GM19240 (cell line): ENCODE measurements around the gene MS4A12.
"Not testable (repeated sequence)": the region's sequence is repeated elsewhere in the genome, so short reads cannot be mapped to it uniquely, and the experiment has no call there.

Experiments
- DNase-seq: peaks from one replicate; pipeline ENCODE4 v3.0.0; 2011; ENCODE audit warnings: low spot score; ENCODE audit not compliant: insufficient read length

Gene MS4A12

DNA sequence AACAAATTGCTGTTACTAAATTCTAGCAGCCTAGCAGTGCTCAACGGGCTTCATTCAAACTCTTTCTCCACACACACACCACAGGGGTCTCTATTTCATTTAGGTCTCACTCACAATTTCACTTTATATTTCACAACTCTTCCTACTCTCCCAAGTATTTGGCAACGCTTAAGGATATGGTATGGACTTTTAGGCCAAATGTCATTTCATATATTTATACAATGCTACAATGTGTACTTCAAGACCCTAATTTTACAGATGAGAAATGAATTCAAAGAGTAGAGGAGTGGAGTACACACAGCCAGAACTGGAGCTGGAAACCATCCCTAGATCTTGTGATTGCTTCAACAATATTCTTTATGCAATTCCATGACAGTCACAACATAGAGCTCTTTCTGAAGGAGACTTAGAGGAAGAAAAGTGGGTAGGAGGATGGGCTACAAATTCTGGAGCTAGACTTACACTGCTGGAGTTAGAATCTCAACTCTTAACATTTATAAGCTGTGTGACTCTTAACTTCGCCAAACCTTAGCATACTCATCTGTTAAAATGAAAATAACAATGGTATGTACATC lies 20.2 kb downstream of the MS4A12 start:
- no peak for DNase-seq

DNA sequence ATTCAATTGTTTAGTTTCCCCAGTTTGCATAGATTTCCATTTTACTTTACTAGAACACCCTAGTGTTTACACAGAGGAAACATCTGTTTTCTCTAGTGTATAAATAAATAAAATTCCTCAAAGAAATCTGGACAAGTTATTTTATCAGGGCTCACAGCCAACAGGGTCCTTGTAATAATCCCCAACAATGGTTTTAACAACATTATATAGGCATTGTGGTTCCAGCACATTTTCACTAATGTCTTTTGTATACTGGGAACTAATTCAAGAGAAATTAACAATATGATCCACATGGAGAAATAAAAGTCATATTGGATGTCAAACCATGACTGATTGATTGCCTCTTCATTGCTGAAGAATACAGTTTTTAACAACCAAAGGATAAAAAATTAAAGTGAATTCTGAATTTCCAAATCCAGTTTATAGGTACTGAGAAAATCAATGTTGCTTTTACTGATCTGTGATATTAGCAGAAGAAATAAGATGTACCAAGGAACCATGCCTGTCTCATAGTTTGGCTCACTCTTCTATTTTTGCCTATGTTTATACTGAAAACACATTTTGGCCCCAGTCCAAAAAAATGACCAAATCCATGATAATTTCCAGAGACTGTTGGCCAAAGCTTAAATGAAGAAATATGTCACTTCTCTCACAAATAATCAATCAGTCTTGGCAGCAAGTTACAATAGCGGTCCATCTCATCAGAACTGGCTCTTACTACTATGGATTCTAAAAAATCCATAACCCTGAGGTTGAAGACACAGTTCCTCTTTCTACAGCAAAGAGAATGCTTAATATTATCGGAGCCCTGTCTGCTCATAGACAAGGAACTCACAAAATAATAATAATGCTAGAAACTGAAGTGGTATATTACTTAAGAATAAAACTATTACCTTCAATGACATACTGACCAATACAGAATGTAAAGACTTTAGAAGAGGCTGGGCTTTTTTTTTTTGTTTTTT lies 21.2 kb downstream of the MS4A12 start:
- DNase-seq = no peak

DNA sequence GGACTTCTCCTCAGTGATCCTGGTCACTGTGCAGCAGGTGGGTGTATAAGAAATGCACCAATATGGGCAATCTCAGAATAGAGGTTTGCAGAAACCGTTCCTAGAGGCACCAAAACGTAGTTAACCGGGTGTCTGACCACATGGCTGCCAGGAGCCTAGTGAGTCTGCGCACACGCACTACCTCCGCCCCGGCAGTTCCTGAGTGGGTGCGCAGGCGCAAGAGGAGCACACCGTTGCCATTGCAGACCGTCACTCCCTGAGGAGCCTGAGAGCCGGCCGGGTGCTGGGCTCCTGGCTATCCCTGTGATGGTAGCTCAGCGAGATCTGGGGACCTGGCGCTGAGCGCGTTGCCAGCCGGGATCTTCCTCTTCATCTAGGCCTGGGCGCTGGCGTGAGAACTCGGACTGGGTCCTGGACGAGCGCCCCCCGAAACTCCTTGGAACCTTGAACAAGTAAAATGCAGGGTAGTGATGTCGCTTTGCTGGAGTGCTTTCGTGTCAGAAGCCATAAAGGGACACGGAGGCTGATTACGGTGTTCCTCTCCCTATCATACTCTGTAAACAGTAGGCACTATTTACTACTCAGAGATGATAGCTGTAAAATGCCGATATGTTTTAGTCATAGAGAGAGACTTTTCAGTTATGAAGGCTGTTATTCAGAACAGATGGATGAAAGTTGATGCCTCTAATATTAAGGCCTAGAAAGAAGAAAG lies 22.7 kb downstream of the MS4A12 start, which contains the start of gene MS4A13:
MS4A13 (plus strand) TSS at position 249 of the 712 bp plus-strand sequence. CDS start 2,692 bp downstream, outside the sequence.
- DNase-seq = no peak

DNA sequence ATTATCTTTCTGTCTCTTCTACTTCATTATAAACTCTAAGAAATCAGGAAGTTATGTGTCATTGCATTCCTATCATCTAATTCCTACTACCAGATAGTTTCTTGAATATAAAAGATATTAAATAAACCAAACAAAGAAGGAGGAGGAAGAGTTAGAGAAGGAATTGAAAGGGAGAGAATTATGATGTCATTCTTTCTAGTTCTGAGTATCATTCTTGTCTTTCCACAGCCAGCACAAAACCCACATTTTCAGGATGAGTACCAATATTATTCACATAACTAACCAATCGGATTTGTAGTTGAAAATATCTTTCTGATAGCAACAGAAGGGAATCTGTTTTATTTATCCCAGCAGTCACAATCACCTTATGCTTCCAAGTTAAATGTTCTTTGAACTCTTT lies 35.9 kb downstream of the MS4A12 start:
- no peak for DNase-seq

DNA sequence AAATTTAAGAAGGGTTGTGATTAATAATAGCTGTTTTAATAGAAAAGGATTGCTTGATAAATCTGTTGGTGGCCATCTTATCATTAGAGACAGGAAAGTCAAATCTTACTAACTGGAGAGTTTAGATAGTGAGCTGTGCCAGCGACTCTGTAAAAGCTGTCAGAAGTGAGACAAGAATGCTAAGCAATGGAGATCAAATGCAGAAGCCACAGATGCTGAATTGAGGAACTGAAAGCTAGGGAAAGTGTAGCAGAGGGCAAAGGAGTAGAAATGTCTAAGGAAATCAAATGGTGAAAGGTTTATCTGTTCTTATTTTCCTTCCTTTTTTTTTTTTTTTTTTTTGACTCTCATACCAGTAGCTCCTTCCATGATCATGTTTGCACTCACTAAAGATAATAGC lies 36.4 kb downstream of the MS4A12 start:
- no peak for DNase-seq

DNA sequence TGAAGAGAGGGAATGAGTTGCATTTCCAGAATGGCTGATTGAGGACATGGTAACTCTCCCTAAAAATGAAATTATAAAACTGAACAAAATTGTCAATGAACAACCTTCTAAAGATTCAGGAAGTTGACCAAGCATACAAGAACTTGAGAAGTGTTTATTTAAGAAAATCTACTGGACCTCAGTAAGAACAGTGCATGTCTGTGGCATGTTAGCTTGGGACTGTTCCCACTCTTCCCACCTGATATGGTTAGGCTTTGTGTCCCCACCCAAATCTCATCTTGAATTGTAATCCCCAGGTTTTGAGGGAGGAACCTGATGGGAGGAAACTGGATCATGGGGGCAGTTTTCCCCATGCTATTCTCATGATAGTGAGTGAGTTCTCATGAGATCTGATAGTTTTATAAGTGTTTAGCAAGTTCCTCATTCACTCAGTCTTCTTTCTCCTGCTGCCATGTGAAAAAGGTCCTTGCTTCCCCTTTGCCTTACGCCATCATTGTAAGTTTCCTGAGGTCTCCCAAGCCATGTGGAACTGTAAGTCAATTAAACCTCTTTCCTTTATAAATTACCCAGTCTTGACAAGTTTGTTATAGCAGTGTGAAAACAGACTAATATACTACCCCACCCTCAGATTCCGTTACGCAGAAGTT lies 38.0 kb downstream of the MS4A12 start:
- no peak for DNase-seq

DNA sequence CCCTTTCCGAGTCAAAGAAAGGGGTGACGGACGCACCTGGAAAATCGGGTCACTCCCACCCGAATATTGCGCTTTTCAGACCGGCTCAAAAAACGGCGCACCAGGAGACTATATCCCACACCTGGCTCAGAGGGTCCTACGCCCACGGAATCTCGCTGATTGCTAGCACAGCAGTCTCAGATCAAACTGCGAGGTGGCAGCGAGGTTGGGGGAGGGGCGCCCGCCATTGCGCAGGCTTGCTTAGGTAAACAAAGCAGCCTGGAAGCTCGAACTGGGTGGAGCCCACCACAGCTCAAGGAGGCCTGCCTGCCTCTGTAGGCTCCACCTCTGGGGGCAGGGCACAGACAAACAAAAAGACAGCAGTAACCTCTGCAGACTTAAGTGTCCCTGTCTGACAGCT lies 39.8 kb downstream of the MS4A12 start:
- DNase-seq = not testable (repeated sequence)

DNA sequence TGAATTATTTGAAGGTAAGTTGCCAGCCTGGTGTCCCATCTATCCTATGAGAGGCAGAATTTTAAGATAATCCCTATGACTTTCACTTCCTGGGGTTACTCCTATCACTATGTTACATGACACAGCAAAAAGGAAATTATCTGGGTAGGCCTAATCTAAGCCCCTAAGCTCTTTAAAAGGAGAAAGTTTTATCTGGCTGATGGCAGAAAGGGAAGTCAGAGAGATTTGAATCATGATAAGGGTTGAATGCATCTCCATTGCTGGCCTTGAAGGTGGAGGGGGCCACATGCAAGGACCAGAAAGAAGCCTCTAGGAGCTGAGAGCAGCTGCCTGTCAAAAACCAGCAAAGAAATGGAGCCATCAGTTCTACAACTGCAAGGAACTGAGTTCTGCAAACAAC lies 46.0 kb downstream of the MS4A12 start:
- DNase-seq = not testable (repeated sequence)

DNA sequence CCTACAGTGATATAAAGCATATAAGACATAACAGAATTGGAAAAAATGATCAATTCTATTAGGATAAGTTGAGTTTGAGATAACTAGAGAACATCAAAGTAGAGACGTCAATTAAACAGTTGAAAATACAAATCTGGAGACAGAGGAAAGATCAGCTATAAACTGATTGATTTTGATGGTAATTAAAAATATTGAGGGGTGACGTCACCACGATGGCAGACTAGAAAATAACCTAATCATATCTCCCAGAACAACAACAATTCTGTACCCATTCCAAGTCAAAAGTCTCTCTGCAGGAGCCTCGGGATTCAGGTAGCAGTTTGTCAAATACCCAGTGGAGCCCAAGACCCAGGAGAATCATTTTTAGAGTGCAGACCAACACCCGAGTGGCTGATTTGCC lies 51.5 kb downstream of the MS4A12 start:
- DNase-seq = no peak
